H9 (cell line): ENCODE data around the gene ATF6. TPM values are rescaled to one million over a fixed set of nuclear protein-coding genes. Genes with fewer than 3 reads are reported as not detected.
A peak's percentile ranks its signal among the peaks of the same experiment; 100 is the strongest.

Source experiments
- DNase-seq: peaks from one replicate; pipeline ENCODE4 v3.0.0-alpha.2; 2017
- H2AFZ ChIP-seq: one replicate; pipeline ENCODE4 v1.6.1; 2013; ENCODE audit warnings: mild to moderate bottlenecking, low read length, control low read depth, moderate library complexity
- H2AK5ac ChIP-seq: 2 replicates; pipeline ENCODE4 v1.6.1; 2013; ENCODE audit warnings: low read length, control low read depth, mixed read lengths; ENCODE audit not compliant: insufficient read length
- H2BK120ac ChIP-seq: one replicate; pipeline ENCODE4 v1.6.1; 2013; ENCODE audit warnings: low read depth, mild to moderate bottlenecking, low read length, control low read depth, inconsistent platforms; ENCODE audit not compliant: poor library complexity, severe bottlenecking
- H2BK12ac ChIP-seq: 2 replicates; pipeline ENCODE4 v1.6.1; 2013; ENCODE audit warnings: low read length, control low read depth, mixed read lengths, low read depth; ENCODE audit not compliant: insufficient read length
- H2BK15ac ChIP-seq: 2 replicates; pipeline ENCODE4 v1.6.1; 2013; ENCODE audit warnings: low read depth, low read length, control low read depth
- H2BK20ac ChIP-seq: one replicate; pipeline ENCODE4 v1.6.1; 2013; ENCODE audit warnings: low read depth, mild to moderate bottlenecking, low read length, control low read depth, inconsistent platforms; ENCODE audit not compliant: poor library complexity, severe bottlenecking
- H2BK5ac ChIP-seq: 2 replicates; pipeline ENCODE4 v1.6.1; 2013; ENCODE audit warnings: low read length, control low read depth, mixed read lengths; ENCODE audit not compliant: insufficient read length
- H3K14ac ChIP-seq: 2 replicates; pipeline ENCODE4 v1.6.1; 2013; ENCODE audit warnings: low read length, control low read depth; ENCODE audit not compliant: insufficient read depth
- H3K18ac ChIP-seq: 2 replicates; pipeline ENCODE4 v1.6.1; 2013; ENCODE audit warnings: low read depth, mild to moderate bottlenecking, mixed read lengths, low read length, control low read depth; ENCODE audit not compliant: insufficient read length
- H3K23ac ChIP-seq: 2 replicates; pipeline ENCODE4 v1.6.1; 2013; ENCODE audit warnings: low read length, control low read depth, mixed read lengths, low read depth; ENCODE audit not compliant: insufficient read length
- H3K23me2 ChIP-seq: 2 replicates; pipeline ENCODE4 v1.6.1; 2013; ENCODE audit warnings: low read depth, mild to moderate bottlenecking, mixed read lengths, low read length, control low read depth; ENCODE audit not compliant: insufficient read length, poor library complexity, severe bottlenecking
- H3K27ac ChIP-seq: 2 replicates; pipeline ENCODE4 v1.5.1; 2013; ENCODE audit warnings: low read length, control low read depth, mixed read lengths, low read depth; ENCODE audit not compliant: insufficient read length
- H3K27me3 ChIP-seq: 2 replicates; pipeline ENCODE4 v1.6.1; 2013; ENCODE audit warnings: low read length, control low read depth, inconsistent platforms; ENCODE audit not compliant: insufficient read depth
- H3K4ac ChIP-seq: 2 replicates; pipeline ENCODE4 v1.6.1; 2013; ENCODE audit warnings: low read depth, mild to moderate bottlenecking, control low read depth, inconsistent platforms, low read length, moderate library complexity
- H3K4me1 ChIP-seq: 2 replicates; pipeline ENCODE4 v1.6.1; 2013; ENCODE audit warnings: low read length, control low read depth, inconsistent platforms; ENCODE audit not compliant: insufficient read depth
- H3K4me2 ChIP-seq: 2 replicates; pipeline ENCODE4 v1.6.1; 2013; ENCODE audit warnings: low read length, control low read depth, mixed read lengths; ENCODE audit not compliant: insufficient read length, insufficient read depth
- H3K56ac ChIP-seq: 2 replicates; pipeline ENCODE4 v1.6.1; 2013; ENCODE audit warnings: low read depth, mild to moderate bottlenecking, mixed read lengths, low read length, control low read depth; ENCODE audit not compliant: insufficient read length
- H3K79me1 ChIP-seq: 2 replicates; pipeline ENCODE4 v1.6.1; 2013; ENCODE audit warnings: low read depth, mild to moderate bottlenecking, moderate library complexity, low read length, control low read depth, inconsistent platforms; ENCODE audit not compliant: insufficient read depth, poor library complexity, severe bottlenecking
- H3K79me2 ChIP-seq: 2 replicates; pipeline ENCODE4 v1.6.1; 2013; ENCODE audit warnings: low read length, control low read depth, inconsistent platforms; ENCODE audit not compliant: insufficient read depth
- H3K9ac ChIP-seq: 2 replicates; pipeline ENCODE4 v1.6.1; 2013; ENCODE audit warnings: low read length, control low read depth, mixed read lengths; ENCODE audit not compliant: insufficient read length; ENCODE audit errors: extremely low read depth
- H3K9me3 ChIP-seq: one replicate; pipeline ENCODE4 v1.6.1; 2013; ENCODE audit warnings: low read depth, low read length, inconsistent platforms; ENCODE audit not compliant: control insufficient read depth
- H3T11ph ChIP-seq: one replicate; pipeline ENCODE4 v1.6.1; 2013; ENCODE audit warnings: mild to moderate bottlenecking, low read length, control low read depth, inconsistent platforms
- H4K20me1 ChIP-seq: one replicate; pipeline ENCODE4 v1.6.1; 2013; ENCODE audit not compliant: control insufficient read depth, insufficient read length, insufficient read depth
- H4K5ac ChIP-seq: 2 replicates; pipeline ENCODE4 v1.6.1; 2013; ENCODE audit warnings: low read depth, mild to moderate bottlenecking, mixed read lengths, low read length, control low read depth; ENCODE audit not compliant: insufficient read length
- H4K8ac ChIP-seq: replicated peaks from 2 replicates; pipeline ENCODE4 v1.6.1; 2013; ENCODE audit warnings: low read length, control low read depth, mixed read lengths, low read depth; ENCODE audit not compliant: insufficient read length
- H4K91ac ChIP-seq: 2 replicates; pipeline ENCODE4 v1.6.1; 2013; ENCODE audit warnings: low read depth, mild to moderate bottlenecking, moderate library complexity, mixed read lengths, low read length, control low read depth; ENCODE audit not compliant: insufficient read length
- H3K27ac Mint-ChIP-seq, 3 experiments: 2 replicates in 2 of 3; 3 replicates in 1 of 3; pipeline ENCODE4 v1.8.0; 2020 to 2021; ENCODE audit warnings: mixed read lengths in 3 of 3, mild to moderate bottlenecking in 1 of 3, moderate library complexity in 1 of 3
- H3K27me3 Mint-ChIP-seq: 2 replicates; pipeline ENCODE4 v1.8.0; 2021; ENCODE audit warnings: low read depth, mild to moderate bottlenecking, moderate library complexity, mixed read lengths
- H3K36me3 Mint-ChIP-seq, 3 experiments: 2 replicates in 2 of 3; 3 replicates in 1 of 3; pipeline ENCODE4 v1.8.0; 2020 to 2021; ENCODE audit warnings: low read depth in 3 of 3, mixed read lengths in 3 of 3; ENCODE audit not compliant: insufficient read depth in 1 of 3
- H3K4me1 Mint-ChIP-seq, 2 experiments: 2 replicates each; pipeline ENCODE4 v1.8.0; 2020; ENCODE audit warnings: mixed read lengths in 2 of 2
- H3K4me3 Mint-ChIP-seq, 2 experiments: 2 replicates in 1 of 2; 3 replicates in 1 of 2; pipeline ENCODE4 v1.8.0; 2020 to 2021; ENCODE audit warnings: mild to moderate bottlenecking in 2 of 2, mixed read lengths in 2 of 2, moderate library complexity in 1 of 2
- H3K9me3 Mint-ChIP-seq, 2 experiments: 2 replicates in 1 of 2; 3 replicates in 1 of 2; pipeline ENCODE4 v1.8.0; 2020; ENCODE audit warnings: mild to moderate bottlenecking in 2 of 2, mixed read lengths in 2 of 2, moderate library complexity in 1 of 2
- CTCF ChIP-seq: fragments of 200-600 bp; sonication (generic); conservative IDR thresholded peaks from 3 replicates; pipeline ENCODE4 v1.8.0; 2021; ENCODE audit warnings: antibody characterized with exemption, mild to moderate bottlenecking
- WGBS: extraction: QIAGEN DNeasy Blood & Tissue Kit; methylation state at CpG from one replicate; pipeline ENCODE4 v1.1.7; 2013; ENCODE audit warnings: missing lambda C conversion rate, low lambda C conversion rate, mixed read lengths; ENCODE audit not compliant: insufficient read length; ENCODE audit errors: extremely low coverage; 5-methylcytosine and 5-hydroxymethylcytosine counted together
- total RNA-seq: library from RNA; stranded (reverse); gene quantifications from 2 replicates; pipeline ENCODE4 v1.2.1, GENCODE V29; 2021

The ATF6 gene
- total RNA-seq, 1 experiment from 2014 or later, result 11.2 TPM

GRCh38 chr1:161890574-161890973, 124.5 kb downstream of the ATF6 start:
- H3K4ac ChIP-seq, result no peak overlapping the region
- Mint-ChIP-seq H3K4me3 (no peak overlapping the region), H3K4me1 (no peaks in the 10 kb centered on the region), H3K27ac (peak overlapping the region in 1 of 3 experiments; percentile 37; a peak in 1 of 7 replicates), H3K9me3 (no peaks in the 10 kb centered on the region), H3K36me3 (peaks cover 0 to 8% (median 6%) of the 10 kb centered on the region in 3 experiments; a peak in 1 of 7 replicates), H3K27me3 (no peaks in the 10 kb centered on the region; the same call in 1 of the 2 replicates)
- no peak overlapping the region for H3K27ac ChIP-seq
- no peaks in the 10 kb centered on the region for H3K9me3 ChIP-seq
- DNase-seq, result no peak
- no peak overlapping the region for H3K23ac ChIP-seq
- WGBS, result no CpG with 5 or more reads among the region's 22 CpGs
- H2BK20ac ChIP-seq, result no peak overlapping the region
- H3K4me1 ChIP-seq, result no peaks in the 10 kb centered on the region
- H2BK120ac ChIP-seq, result no peak overlapping the region
- no peak overlapping the region for H3T11ph ChIP-seq
- H3K9ac ChIP-seq, result no peak overlapping the region
- no peaks in the 10 kb centered on the region for H3K23me2 ChIP-seq
- no peaks in the 10 kb centered on the region for H3K27me3 ChIP-seq
- no peak overlapping the region for H2BK5ac ChIP-seq
- H4K20me1 ChIP-seq, result no peaks in the 10 kb centered on the region
- no peak overlapping the region for H3K18ac ChIP-seq
- TF ChIP-seq CTCF, result no peak
- no peaks in the 10 kb centered on the region for H3K79me2 ChIP-seq
- no peak overlapping the region for H2AFZ ChIP-seq
- no peak overlapping the region for H2AK5ac ChIP-seq
- H3K79me1 ChIP-seq, result no peaks in the 10 kb centered on the region
- no peak overlapping the region for H3K56ac ChIP-seq
- H4K91ac ChIP-seq, result no peak overlapping the region
- no peak overlapping the region for H3K14ac ChIP-seq
- H2BK12ac ChIP-seq, result no peak overlapping the region
- H4K5ac ChIP-seq, result no peak overlapping the region
- no peak overlapping the region for H4K8ac ChIP-seq
- H3K4me2 ChIP-seq, result no peak overlapping the region
- no peak overlapping the region for H2BK15ac ChIP-seq
